Kidney (tissue), 14 donors: ENCODE data around the gene KRT13. TPM values are rescaled to one million over a fixed set of nuclear protein-coding genes. Genes with fewer than 3 reads are reported as not detected.

Experiments
- DNase-seq, 5 donors: peaks; one replicate each; pipeline ENCODE4 v3.0.0-alpha.2; 2013 to 2020
- FAIRE-seq: peaks from 2 replicates; lab custom pipeline; 2012; peaks lifted over from hg19 to GRCh38; lab: Jason Lieb, UNC
- H3K27ac ChIP-seq, 2 donors: one replicate each; pipeline ENCODE4 v1.7.0; 2013; ENCODE audit warnings: low read depth in 2 of 2, low read length in 2 of 2, inconsistent platforms in 1 of 2
- H3K27me3 ChIP-seq: one replicate; pipeline ENCODE4 v1.7.1; 2013; ENCODE audit warnings: low read length, inconsistent platforms; ENCODE audit not compliant: control insufficient read depth, insufficient read depth
- H3K36me3 ChIP-seq, 3 donors: one replicate each; pipeline versions ENCODE4 v1.7.0 to v1.7.1; 2013; ENCODE audit warnings: low read length in 3 of 3, control low read depth in 1 of 3, inconsistent platforms in 1 of 3; ENCODE audit not compliant: insufficient read depth in 3 of 3, control insufficient read depth in 2 of 3
- H3K4me1 ChIP-seq, 3 donors: one replicate each; pipeline versions ENCODE4 v1.7.0 to v1.7.1; 2013; ENCODE audit warnings: low read length in 3 of 3, inconsistent platforms in 1 of 3, low read depth in 1 of 3; ENCODE audit not compliant: control insufficient read depth in 2 of 3, insufficient read depth in 2 of 3
- H3K4me3 ChIP-seq, 3 donors: one replicate each; pipeline versions ENCODE4 v1.7.0 to v1.8.1; 2013; ENCODE audit warnings: low read length in 3 of 3, control low read depth in 1 of 3, inconsistent platforms in 1 of 3
- H3K9ac ChIP-seq, 3 donors: one replicate each; pipeline versions ENCODE4 v1.7.0 to v1.7.1; 2013; ENCODE audit warnings: low read length in 3 of 3, control low read depth in 1 of 3, inconsistent platforms in 1 of 3
- H3K9me3 ChIP-seq, 3 donors: one replicate each; pipeline versions ENCODE4 v1.7.0 to v1.7.1; 2013; ENCODE audit warnings: low read length in 3 of 3, control low read depth in 1 of 3, inconsistent platforms in 1 of 3; ENCODE audit not compliant: control insufficient read depth in 2 of 3, insufficient read depth in 1 of 3
- CTCF ChIP-seq: IDR thresholded peaks from 3 replicates; pipeline ENCODE4 v1.5.1; 2012; ENCODE audit warnings: mild to moderate bottlenecking, moderate library complexity, borderline replicate concordance; ENCODE audit not compliant: insufficient read depth; ENCODE audit errors: extremely low read depth
- intact Hi-C: fragments of 100-400 bp; cut with DNase I; formaldehyde crosslinking; loops from one replicate; pipeline ENCODE4 v1.11.1; 2022
- polyA plus RNA-seq: library from polyadenylated mRNA; stranded (reverse); fragments of 350-450 nt; fragmentation: Illumina TruSeq; extraction: RNeasy Lipid Tissue Mini Kit (QIAGEN cat#74804); gene quantifications from one replicate; pipeline ENCODE4 v1.2.3, GENCODE V29; 2014; ENCODE audit warnings: low read depth, low replicate concordance; ENCODE audit not compliant: insufficient read depth
- total RNA-seq: library from RNA; stranded (reverse); fragmentation: NEBNext Ultra II Directional; extraction: Animal tissue kit (Norgen Biotek cat#: 25700); gene quantifications from one replicate; pipeline ENCODE4 v1.2.1, GENCODE V29; 2021
- donor health status: control.
- donor health status: control.
- donor health status: control.
- donor health status: control.
- donor health status: control.
- donor health status: DM: yes; HTN: yes; CAD: no.
- donor health status: Normal renal cell carcinoma (clear cell type).

Gene KRT13
- total and polyA plus RNA-seq, 2 donors from 2014 or later = not detected

- TF ChIP-seq CTCF = no peak
- H3K4me1 ChIP-seq = no peaks in the 10 kb centered on the region
- H3K4me3 ChIP-seq = no peak overlapping the region
- FAIRE-seq = no peak
- H3K27ac ChIP-seq = no peak overlapping the region
- no peak overlapping the region for H3K9ac ChIP-seq
- intact Hi-C loops = no loop called here
- peak in 3 of 5 donors; percentile 51 to 67 (median 57) for DNase-seq
- no peaks in the 10 kb centered on the region for H3K27me3 ChIP-seq
- H3K9me3 ChIP-seq = no peaks in the 10 kb centered on the region
- no peaks in the 10 kb centered on the region for H3K36me3 ChIP-seq
These were observed 11.4 kb upstream of the KRT13 start for GRCh38 chr17:41516830-41517283.

- TF ChIP-seq CTCF = no peak
- Histone ChIP-seq H3K36me3 (no peaks in the 10 kb centered on the region), H3K9ac (no peak overlapping the region), H3K27ac (no peak overlapping the region), H3K4me3 (no peak overlapping the region), H3K27me3 (no peaks in the 10 kb centered on the region), H3K9me3 (no peaks in the 10 kb centered on the region), H3K4me1 (no peaks in the 10 kb centered on the region)
- DNase-seq (peak in 1 of 5 donors; percentile 44), FAIRE-seq (no peak)
- intact Hi-C loops = no loop called here
These were observed 10.9 kb upstream of the KRT13 start for GRCh38 chr17:41516147-41516829.

GRCh38 chr17:41513168-41513547, 7.7 kb upstream of the KRT13 start:
- intact Hi-C loops = no loop called here
- Histone ChIP-seq H3K9me3 (no peaks in the 10 kb centered on the region), H3K9ac (no peak overlapping the region), H3K36me3 (no peaks in the 10 kb centered on the region), H3K4me3 (no peak overlapping the region), H3K27me3 (no peaks in the 10 kb centered on the region), H3K27ac (no peak overlapping the region), H3K4me1 (no peaks in the 10 kb centered on the region)
- FAIRE-seq = no peak
- DNase-seq = peak in 1 of 5 donors; percentile 53
- TF ChIP-seq CTCF = no peak
